NCI-H748 treated with DMSO at 0.1 percent for 48 hours (cell line): Measurements from ENCODE around the gene A4GNT.

ENCODE experiments used
- DNase-seq: peaks from one replicate; lab custom pipeline; 2025; lab: John Stamatoyannopoulos, UW

A4GNT gene

GRCh38 chr3:138078901-138079344 lies 53.3 kb downstream of the A4GNT start:
- no peak for DNase-seq

GRCh38 chr3:138078096-138078495 lies 54.1 kb downstream of the A4GNT start:
- DNase-seq = no peak
